Memory B cell (primary cell): ENCODE results near the gene COL2A1.
A peak's percentile ranks its signal among the peaks of the same experiment; 100 is the strongest.

ENCODE experiments used
- ATAC-seq: fragments of 150-1000 bp; cut with Tn5 transposase; 2 replicates; pipeline ENCODE4 v1.10.0; 2021; ENCODE audit warnings: low read depth, mild to moderate bottlenecking, moderate library complexity
- DNase-seq, 2 donors: peaks; one replicate each; pipeline ENCODE4 v3.0.0; 2022; ENCODE audit warnings: low spot score in 2 of 2
- H3K27ac Mint-ChIP-seq: one replicate; pipeline ENCODE4 v1.8.0; 2022; ENCODE audit warnings: mild to moderate bottlenecking, moderate library complexity, mixed read lengths
- H3K27me3 Mint-ChIP-seq: one replicate; pipeline ENCODE4 v1.8.0; 2022; ENCODE audit warnings: mixed read lengths
- H3K36me3 Mint-ChIP-seq: one replicate; pipeline ENCODE4 v1.8.0; 2022; ENCODE audit warnings: mild to moderate bottlenecking, mixed read lengths
- H3K4me1 Mint-ChIP-seq: one replicate; pipeline ENCODE4 v1.8.0; 2022; ENCODE audit warnings: mixed read lengths
- H3K4me3 Mint-ChIP-seq: one replicate; pipeline ENCODE4 v1.8.0; 2022; ENCODE audit warnings: mild to moderate bottlenecking, moderate library complexity, mixed read lengths
- H3K9me3 Mint-ChIP-seq: one replicate; pipeline ENCODE4 v1.8.0; 2022; ENCODE audit warnings: mixed read lengths

The COL2A1 gene

DNA sequence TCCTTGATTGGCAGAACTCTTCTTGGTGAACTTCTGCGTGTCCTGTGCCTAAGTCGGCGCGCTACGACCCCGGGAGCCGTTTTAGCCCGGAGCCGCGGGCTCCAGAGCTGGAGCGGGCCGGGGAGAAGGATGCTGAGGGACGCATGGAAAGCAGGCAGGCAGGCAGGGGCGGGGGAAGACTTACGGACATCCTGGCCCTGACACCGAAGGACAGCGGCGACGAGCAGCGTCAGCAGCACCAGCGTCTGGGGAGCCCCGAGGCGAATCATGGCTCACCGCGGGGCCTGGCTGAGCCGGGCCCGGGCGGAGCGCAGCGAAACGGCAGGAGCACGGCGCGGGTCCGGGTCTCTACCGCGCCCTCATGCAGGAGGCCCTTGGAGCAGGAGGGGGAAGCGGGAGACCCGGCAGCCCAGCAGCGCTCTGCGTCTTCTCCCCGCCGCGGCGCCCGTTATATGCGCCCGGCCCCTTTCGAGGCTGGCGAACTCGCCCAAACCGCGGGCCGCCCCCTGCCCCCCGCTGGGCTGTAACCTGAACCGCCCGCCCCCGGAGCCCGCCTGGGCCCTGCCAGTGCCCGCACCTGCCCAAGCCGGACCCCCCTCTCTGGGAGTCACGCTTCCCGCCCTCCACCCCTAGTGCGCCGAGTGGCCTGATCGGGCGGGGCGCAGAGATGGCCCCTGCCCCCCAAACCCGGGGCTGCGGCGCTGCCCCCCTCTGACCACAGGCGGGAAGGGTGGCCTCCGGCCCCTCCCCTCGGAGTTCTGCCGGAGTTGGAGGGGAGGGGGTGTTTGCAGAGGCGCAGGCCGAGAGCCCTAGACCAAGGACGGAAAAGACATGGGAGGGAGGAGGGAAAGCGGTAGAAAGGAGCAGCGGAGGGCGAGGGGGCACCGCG lies at the start of gene COL2A1:
TSS of gene COL2A1 (minus strand) at position 424 of the 889 bp plus-strand sequence. CDS start at position 269, 155 bp downstream.
- Mint-ChIP-seq H3K4me3 (peak within 1 kb of the TSS; percentile 65), H3K4me1 (peaks cover 24% of the 10 kb centered on the region), H3K36me3 (no peaks in the 10 kb centered on the region), H3K27me3 (peaks cover 30% of the 10 kb centered on the region), H3K27ac (no peak within 1 kb of the TSS), H3K9me3 (no peaks in the 10 kb centered on the region)
- ATAC-seq (peak; percentile 43), DNase-seq (peak in 1 of 2 donors; percentile 29)

GRCh38 chr12:48053883-48054282 lies 49.6 kb upstream of the COL2A1 start:
- ATAC-seq = no peak
- H3K9me3 Mint-ChIP-seq = peaks cover 7% of the 10 kb centered on the region
- DNase-seq = no peak
- H3K4me1 Mint-ChIP-seq = no peaks in the 10 kb centered on the region
- H3K27me3 Mint-ChIP-seq = no peaks in the 10 kb centered on the region
- H3K36me3 Mint-ChIP-seq = peaks cover 18% of the 10 kb centered on the region
- peak overlapping the region; percentile 33 for H3K27ac Mint-ChIP-seq
- H3K4me3 Mint-ChIP-seq = no peak overlapping the region

GRCh38 chr12:48053122-48053521 lies 48.8 kb upstream of the COL2A1 start:
- H3K4me1 Mint-ChIP-seq = no peaks in the 10 kb centered on the region
- peaks cover 13% of the 10 kb centered on the region for H3K36me3 Mint-ChIP-seq
- no peaks in the 10 kb centered on the region for H3K27me3 Mint-ChIP-seq
- DNase-seq = no peak
- H3K4me3 Mint-ChIP-seq = no peak overlapping the region
- no peaks in the 10 kb centered on the region for H3K9me3 Mint-ChIP-seq
- no peak overlapping the region for H3K27ac Mint-ChIP-seq
- no peak for ATAC-seq

DNA sequence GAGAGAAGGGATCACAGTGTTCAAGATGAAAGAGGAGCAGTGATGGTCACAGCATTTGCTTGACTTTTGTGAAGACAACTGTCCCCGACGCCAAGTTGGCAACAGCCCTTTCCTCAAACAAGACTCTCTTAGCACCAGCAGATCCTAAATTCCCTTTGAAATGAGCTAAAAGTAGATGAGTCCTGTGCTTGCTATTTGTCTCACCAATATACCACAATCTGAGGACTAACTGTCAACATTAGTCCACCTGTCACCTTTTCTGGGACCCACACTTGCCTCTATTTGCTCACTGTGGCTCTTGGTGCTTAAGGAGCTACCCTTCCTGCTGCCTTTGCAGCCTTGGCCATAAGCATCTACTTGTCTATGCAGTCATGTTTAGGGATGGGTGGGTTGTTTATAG lies 47.4 kb upstream of the COL2A1 start:
- H3K9me3 Mint-ChIP-seq = no peaks in the 10 kb centered on the region
- H3K27ac Mint-ChIP-seq = peak overlapping the region; percentile 4

DNA sequence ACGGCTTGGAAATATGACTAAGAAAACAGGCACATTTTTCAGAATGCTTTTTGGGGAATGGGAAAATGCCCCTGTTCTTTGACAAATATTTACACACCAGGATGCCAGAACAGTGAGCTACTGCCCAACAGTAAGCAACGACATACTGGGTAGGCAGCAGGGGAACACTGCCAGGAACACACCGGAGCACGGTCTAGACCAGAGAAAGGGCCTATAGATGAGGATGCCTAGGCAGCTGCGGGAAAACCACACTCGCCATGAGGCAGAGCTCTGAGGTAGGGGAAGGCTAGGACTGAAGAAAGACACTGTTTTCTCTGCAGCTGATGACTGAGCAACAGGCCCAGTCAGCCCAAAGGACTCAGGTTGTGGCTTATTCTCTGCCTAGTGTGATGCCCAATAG lies 45.9 kb upstream of the COL2A1 start:
- H3K4me1 Mint-ChIP-seq = no peaks in the 10 kb centered on the region
- DNase-seq = no peak
- peaks cover 23% of the 10 kb centered on the region for H3K36me3 Mint-ChIP-seq
- no peak for ATAC-seq
- H3K4me3 Mint-ChIP-seq = no peak overlapping the region
- no peaks in the 10 kb centered on the region for H3K9me3 Mint-ChIP-seq
- no peaks in the 10 kb centered on the region for H3K27me3 Mint-ChIP-seq
- no peak overlapping the region for H3K27ac Mint-ChIP-seq

More for the DNA sequence above, 47.4 kb upstream of the COL2A1 start:
- ATAC-seq (no peak), DNase-seq (no peak)
- Mint-ChIP-seq H3K4me1 (no peaks in the 10 kb centered on the region), H3K4me3 (no peak overlapping the region), H3K36me3 (peaks cover 17% of the 10 kb centered on the region), H3K27me3 (no peaks in the 10 kb centered on the region)

DNA sequence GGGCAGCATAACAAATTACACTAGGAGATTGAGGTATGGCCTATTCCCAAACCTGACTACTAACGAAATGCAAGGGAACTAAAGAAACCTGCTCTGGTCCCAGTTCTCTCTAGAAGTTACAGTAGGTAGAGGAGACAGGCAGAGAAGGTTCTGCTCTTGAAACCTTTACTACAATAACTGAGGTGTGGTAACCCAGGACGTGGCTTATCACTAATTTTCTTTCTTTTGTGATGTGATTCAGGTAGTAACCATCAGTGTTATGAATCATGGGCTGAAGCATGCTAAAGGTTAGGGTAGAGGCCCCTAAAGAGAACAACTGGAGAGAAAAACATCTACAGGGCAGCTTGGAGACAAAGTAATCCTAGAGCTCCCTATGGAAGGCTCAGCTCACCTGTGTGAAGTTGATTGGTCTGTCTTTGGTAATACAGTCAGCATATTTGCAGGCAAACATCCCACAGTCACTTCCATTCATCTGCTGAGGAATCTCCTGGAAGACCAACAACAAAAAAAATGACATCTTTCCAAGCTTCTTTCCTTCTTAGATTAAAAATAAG lies 41.8 kb upstream of the COL2A1 start:
- Mint-ChIP-seq H3K36me3 (peaks cover 19% of the 10 kb centered on the region), H3K27ac (peak overlapping the region; percentile 31), H3K4me1 (no peaks in the 10 kb centered on the region), H3K4me3 (no peak overlapping the region), H3K9me3 (no peaks in the 10 kb centered on the region), H3K27me3 (no peaks in the 10 kb centered on the region)
- DNase-seq = no peak
- ATAC-seq = no peak

DNA sequence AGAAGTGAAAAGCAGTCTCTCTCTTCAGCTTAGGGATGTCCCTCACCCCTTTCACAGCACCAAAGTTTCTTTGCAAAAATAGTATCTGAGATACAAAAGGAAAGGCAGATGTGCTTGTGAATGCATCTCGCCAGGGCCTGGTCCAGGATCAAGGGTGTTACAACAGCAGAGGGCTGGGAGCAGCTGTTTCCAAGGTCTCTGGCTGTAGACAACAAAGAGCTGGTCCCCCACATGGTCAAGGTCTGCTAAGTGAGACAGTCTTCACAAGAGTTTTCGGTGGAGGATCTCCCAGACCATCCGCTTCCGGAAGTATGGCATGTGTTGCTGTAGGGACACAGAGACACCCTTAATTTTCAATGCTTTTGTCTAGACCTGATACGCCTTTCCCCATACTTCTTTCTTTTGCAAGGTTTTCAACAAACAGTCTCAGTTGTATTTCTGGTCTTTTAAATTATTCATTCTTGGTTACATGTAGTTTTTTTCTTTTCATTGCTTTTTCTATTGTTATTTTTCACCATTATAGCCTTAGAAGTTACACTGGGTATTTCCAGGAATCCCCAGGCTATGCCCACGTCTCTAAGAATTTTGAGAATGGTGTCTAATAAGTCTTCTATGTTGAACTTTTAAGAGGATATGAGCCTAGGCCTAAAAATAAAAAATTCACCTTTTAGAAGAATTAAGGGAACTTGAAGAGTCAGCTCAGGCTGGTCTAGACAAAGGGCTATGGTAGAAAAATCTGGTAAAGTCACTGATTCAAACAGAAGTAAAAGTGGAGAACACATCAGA lies 41.0 kb upstream of the COL2A1 start:
- no peaks in the 10 kb centered on the region for H3K9me3 Mint-ChIP-seq
- H3K4me1 Mint-ChIP-seq = no peaks in the 10 kb centered on the region
- H3K4me3 Mint-ChIP-seq = no peak overlapping the region
- peak overlapping the region; percentile 31 for H3K27ac Mint-ChIP-seq
- H3K27me3 Mint-ChIP-seq = no peaks in the 10 kb centered on the region
- no peak for DNase-seq
- peaks cover 19% of the 10 kb centered on the region for H3K36me3 Mint-ChIP-seq
- ATAC-seq = no peak

GRCh38 chr12:48044396-48044795 lies 40.1 kb upstream of the COL2A1 start:
- no peak for DNase-seq
- no peak overlapping the region for H3K27ac Mint-ChIP-seq
- H3K27me3 Mint-ChIP-seq = no peaks in the 10 kb centered on the region
- no peak overlapping the region for H3K4me3 Mint-ChIP-seq
- no peak for ATAC-seq
- H3K4me1 Mint-ChIP-seq = peaks cover 3% of the 10 kb centered on the region
- H3K36me3 Mint-ChIP-seq = peaks cover 19% of the 10 kb centered on the region
- no peaks in the 10 kb centered on the region for H3K9me3 Mint-ChIP-seq

DNA sequence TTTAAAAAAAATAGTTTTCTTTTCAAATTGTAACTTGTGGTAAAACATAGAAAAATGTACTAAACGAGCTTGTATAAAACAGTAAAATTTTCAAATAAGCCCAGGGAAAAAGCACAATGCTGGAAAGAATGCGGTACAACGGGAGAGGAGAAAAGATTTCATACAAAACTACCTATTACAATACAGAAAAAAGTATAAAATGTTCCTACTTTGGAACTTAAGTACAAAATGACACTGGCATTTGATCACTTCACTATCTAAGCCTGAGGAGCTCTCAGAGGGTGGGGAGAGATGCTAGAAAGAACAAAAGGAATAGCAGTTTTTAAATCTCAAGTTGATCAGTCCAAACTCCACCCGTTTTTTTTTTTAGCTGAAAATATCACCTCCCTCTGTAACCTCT lies 39.5 kb upstream of the COL2A1 start:
- H3K4me3 Mint-ChIP-seq = no peak overlapping the region
- ATAC-seq (no peak), DNase-seq (no peak)
- H3K9me3 Mint-ChIP-seq = no peaks in the 10 kb centered on the region
- H3K4me1 Mint-ChIP-seq = peaks cover 9% of the 10 kb centered on the region
- peaks cover 16% of the 10 kb centered on the region for H3K36me3 Mint-ChIP-seq
- H3K27ac Mint-ChIP-seq = no peak overlapping the region
- no peaks in the 10 kb centered on the region for H3K27me3 Mint-ChIP-seq

DNA sequence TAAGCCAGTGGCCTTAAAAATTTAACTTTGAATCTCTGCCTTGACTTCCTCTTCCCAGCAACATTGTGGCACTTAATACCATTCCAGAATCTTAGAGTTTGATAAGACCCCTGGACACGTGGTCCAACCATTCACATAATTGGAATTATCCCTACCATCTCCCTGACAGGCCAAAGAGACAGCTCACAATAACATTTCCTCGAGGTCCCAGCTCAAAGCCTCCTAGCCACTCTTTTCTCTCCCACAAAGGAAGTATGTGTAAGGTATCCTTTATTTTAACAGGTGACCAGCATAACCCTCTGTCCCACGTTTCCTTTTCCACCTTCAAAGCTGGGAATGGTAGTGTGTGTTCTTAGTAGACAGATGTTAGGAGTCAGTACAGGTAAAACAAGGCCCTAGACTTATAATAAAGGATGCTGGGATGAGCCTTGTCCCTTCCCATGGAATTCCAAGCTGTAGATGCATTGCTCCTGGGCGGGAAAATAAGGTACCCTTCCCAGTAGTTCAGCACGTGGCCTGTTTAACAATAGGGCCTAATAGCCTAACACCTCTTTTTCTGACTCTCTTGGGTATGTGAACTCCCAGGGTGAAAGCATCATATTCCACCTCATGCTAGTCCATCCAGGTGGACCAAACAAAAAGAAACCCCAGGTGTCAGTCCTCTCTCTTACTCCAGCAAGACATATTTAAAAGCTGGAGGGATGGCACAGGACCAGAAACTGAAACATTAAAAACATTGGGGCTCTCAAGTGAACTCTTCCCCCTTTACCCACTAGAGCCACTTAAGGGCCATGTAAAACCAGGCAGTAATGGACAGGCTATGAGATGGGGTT lies 37.5 kb upstream of the COL2A1 start:
- ATAC-seq = no peak
- peaks cover 10% of the 10 kb centered on the region for H3K36me3 Mint-ChIP-seq
- no peak overlapping the region for H3K4me3 Mint-ChIP-seq
- no peaks in the 10 kb centered on the region for H3K9me3 Mint-ChIP-seq
- no peak for DNase-seq
- no peak overlapping the region for H3K27ac Mint-ChIP-seq
- H3K27me3 Mint-ChIP-seq = no peaks in the 10 kb centered on the region
- peaks cover 20% of the 10 kb centered on the region for H3K4me1 Mint-ChIP-seq

GRCh38 chr12:48040354-48040753 lies 36.1 kb upstream of the COL2A1 start:
- no peak overlapping the region for H3K27ac Mint-ChIP-seq
- no peaks in the 10 kb centered on the region for H3K9me3 Mint-ChIP-seq
- H3K27me3 Mint-ChIP-seq = no peaks in the 10 kb centered on the region
- H3K36me3 Mint-ChIP-seq = peaks cover 3% of the 10 kb centered on the region
- peaks cover 20% of the 10 kb centered on the region for H3K4me1 Mint-ChIP-seq
- DNase-seq = no peak
- no peak overlapping the region for H3K4me3 Mint-ChIP-seq
- no peak for ATAC-seq

GRCh38 chr12:48039151-48039550 lies 34.9 kb upstream of the COL2A1 start:
- peak overlapping the region; percentile 0 for H3K27ac Mint-ChIP-seq

DNA sequence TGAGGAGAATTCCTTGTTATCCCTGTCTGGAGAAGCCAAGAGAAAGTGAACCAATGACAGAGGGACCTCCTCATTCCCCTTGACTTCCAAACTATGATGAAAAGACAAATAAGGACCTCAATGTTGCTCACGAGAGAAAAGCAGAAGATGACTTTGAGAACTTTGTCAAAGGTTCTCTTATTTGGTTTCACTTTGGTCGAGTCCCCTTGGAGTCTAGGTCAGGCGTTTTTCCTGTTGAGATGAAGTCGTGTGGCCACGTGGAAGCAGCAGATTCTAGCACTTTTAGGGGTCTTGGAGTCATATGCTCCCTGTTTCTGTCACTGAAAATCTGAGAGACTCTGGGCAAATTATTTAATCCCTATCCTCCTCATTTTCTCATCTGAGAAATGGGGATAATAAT lies 33.8 kb upstream of the COL2A1 start:
- Mint-ChIP-seq H3K27ac (no peak overlapping the region), H3K9me3 (no peaks in the 10 kb centered on the region), H3K4me1 (peaks cover 20% of the 10 kb centered on the region), H3K27me3 (peaks cover 1% of the 10 kb centered on the region), H3K4me3 (peak overlapping the region; percentile 2), H3K36me3 (no peaks in the 10 kb centered on the region)
- ATAC-seq = peak; percentile 53
- no peak for DNase-seq

More at GRCh38 chr12:48039151-48039550, 34.9 kb upstream of the COL2A1 start:
- no peak overlapping the region for H3K4me3 Mint-ChIP-seq
- H3K27me3 Mint-ChIP-seq = peaks cover 1% of the 10 kb centered on the region
- no peaks in the 10 kb centered on the region for H3K9me3 Mint-ChIP-seq
- ATAC-seq (no peak), DNase-seq (no peak)
- H3K36me3 Mint-ChIP-seq = no peaks in the 10 kb centered on the region
- peaks cover 20% of the 10 kb centered on the region for H3K4me1 Mint-ChIP-seq
